GM23338 (cell line): ENCODE results near the gene VGLL4. TPM values are rescaled to one million over a fixed set of nuclear protein-coding genes. Genes with fewer than 3 reads are reported as not detected.

ENCODE experiments used
- ATAC-seq: fragments of 200-7000 bp; cut with Tn5 transposase; 3 replicates; pipeline ENCODE4 v1.9.1; 2020
- DNase-seq: peaks from one replicate; pipeline ENCODE4 v3.0.0-alpha.2; 2015; ENCODE audit warnings: low spot score
- H2AFZ ChIP-seq: fragments of 200-600 bp; sonication (generic); 2 replicates; pipeline ENCODE4 v1.8.0; 2016; ENCODE audit warnings: antibody characterized with exemption, mild to moderate bottlenecking, moderate library complexity
- H3F3A ChIP-seq: fragments of 200-600 bp; sonication (generic); replicated peaks from 2 replicates; pipeline ENCODE4 v1.8.0; 2017; ENCODE audit warnings: antibody characterized with exemption, mixed run types, low read depth
- H3K27ac ChIP-seq: fragments of 200-600 bp; sonication (generic); 2 replicates; pipeline ENCODE4 v1.6.1; 2016; ENCODE audit warnings: low read depth
- H3K27me3 ChIP-seq: fragments of 200-600 bp; sonication (generic); 2 replicates; pipeline ENCODE4 v1.8.0; 2016; ENCODE audit warnings: mild to moderate bottlenecking, mixed run types, moderate library complexity; ENCODE audit not compliant: insufficient read depth
- H3K36me3 ChIP-seq: fragments of 200-600 bp; sonication (generic); 2 replicates; pipeline ENCODE4 v1.8.0; 2016; ENCODE audit warnings: mild to moderate bottlenecking; ENCODE audit not compliant: insufficient read depth
- H3K4me1 ChIP-seq: fragments of 200-600 bp; sonication (generic); 2 replicates; pipeline ENCODE4 v1.8.0; 2016; ENCODE audit warnings: mild to moderate bottlenecking, moderate library complexity; ENCODE audit not compliant: insufficient read depth
- H3K4me2 ChIP-seq: fragments of 200-600 bp; sonication (generic); 2 replicates; pipeline ENCODE4 v1.7.1; 2017; ENCODE audit warnings: mixed run types
- H3K4me3 ChIP-seq: fragments of 200-600 bp; sonication (generic); 2 replicates; pipeline ENCODE4 v1.6.1; 2016; ENCODE audit warnings: mixed run types
- H3K79me2 ChIP-seq: fragments of 200-600 bp; sonication (generic); replicated peaks from 2 replicates; pipeline ENCODE4 v1.8.0; 2017; ENCODE audit warnings: mild to moderate bottlenecking; ENCODE audit not compliant: insufficient read depth
- H3K9me2 ChIP-seq: fragments of 200-600 bp; sonication (generic); 2 replicates; pipeline ENCODE4 v1.8.0; 2017; ENCODE audit not compliant: insufficient read depth
- H4K20me1 ChIP-seq: fragments of 200-600 bp; sonication (generic); replicated peaks from 2 replicates; pipeline ENCODE4 v1.8.0; 2017; ENCODE audit warnings: mild to moderate bottlenecking; ENCODE audit not compliant: insufficient read depth
- H3K27ac Mint-ChIP-seq: 2 replicates; pipeline ENCODE4 v1.8.0; 2020; ENCODE audit warnings: inconsistent platforms, mild to moderate bottlenecking, moderate library complexity, mixed read lengths
- H3K27me3 Mint-ChIP-seq: 3 replicates; pipeline ENCODE4 v1.8.0; 2022; ENCODE audit warnings: low read depth, mild to moderate bottlenecking, moderate library complexity, mixed read lengths, inconsistent platforms; ENCODE audit not compliant: insufficient read depth, poor library complexity
- H3K36me3 Mint-ChIP-seq: 3 replicates; pipeline ENCODE4 v1.8.0; 2021; ENCODE audit warnings: low read depth, mild to moderate bottlenecking, inconsistent platforms, moderate library complexity, mixed read lengths
- H3K4me1 Mint-ChIP-seq: 3 replicates; pipeline ENCODE4 v1.8.0; 2020; ENCODE audit warnings: mild to moderate bottlenecking, inconsistent platforms, mixed read lengths
- H3K4me3 Mint-ChIP-seq: 3 replicates; pipeline ENCODE4 v1.8.0; 2021; ENCODE audit warnings: moderate library complexity, mild to moderate bottlenecking, inconsistent platforms, mixed read lengths
- H3K9me3 Mint-ChIP-seq: 3 replicates; pipeline ENCODE4 v1.8.0; 2020; ENCODE audit warnings: moderate library complexity, mild to moderate bottlenecking, inconsistent platforms, mixed read lengths
- CREB1 ChIP-seq: fragments of 250-450 bp; sonication (Bioruptor Pico); IDR thresholded peaks from 2 replicates; pipeline ENCODE4 v1.5.0; 2020; ENCODE audit warnings: low read depth, mild to moderate bottlenecking, moderate library complexity
- EZH2 ChIP-seq: fragments of 200-600 bp; sonication (generic); IDR thresholded peaks from one replicate; pipeline ENCODE4 v1.8.0; 2017; ENCODE audit warnings: antibody characterized with exemption, mild to moderate bottlenecking, low read depth; ENCODE audit not compliant: unreplicated experiment
- EZH2phosphoT487 ChIP-seq: fragments of 200-600 bp; sonication (generic); IDR thresholded peaks from one replicate; pipeline ENCODE4 v1.8.1; 2018; ENCODE audit warnings: antibody characterized with exemption; ENCODE audit not compliant: unreplicated experiment
- JUNB ChIP-seq: IDR thresholded peaks from one replicate; pipeline ENCODE4 v1.6.1; 2016; ENCODE audit warnings: antibody characterized with exemption; ENCODE audit not compliant: unreplicated experiment
- NANOG ChIP-seq: IDR thresholded peaks from 2 replicates; pipeline ENCODE4 v1.6.1; 2016; ENCODE audit warnings: antibody characterized with exemption, borderline replicate concordance
- POLR2AphosphoS5 ChIP-seq: IDR thresholded peaks from 2 replicates; pipeline ENCODE4 v1.6.1; 2016; ENCODE audit warnings: antibody characterized with exemption, low read depth
- STAT1 ChIP-seq: IDR thresholded peaks from one replicate; pipeline ENCODE4 v1.6.1; 2016; ENCODE audit warnings: antibody characterized with exemption; ENCODE audit not compliant: unreplicated experiment
- ZNF331 ChIP-seq: fragments of 250-450 bp; sonication (Bioruptor Pico); IDR thresholded peaks from 2 replicates; pipeline ENCODE4 v1.5.0; 2020; ENCODE audit warnings: low read depth, mild to moderate bottlenecking, moderate library complexity
- polyA plus RNA-seq: library from polyadenylated mRNA; unstranded; fragments of >200 nt; fragmentation: Nextera tagmentation; extraction: Ambion mirVana; gene quantifications from 2 replicates; pipeline ENCODE4 v1.2.1, GENCODE V29; 2016
- total RNA-seq: library from RNA; depleted of rRNA; stranded (reverse); fragments of >200 nt; shearing (Covaris generic); gene quantifications from 2 replicates; pipeline ENCODE4 v1.2.3, GENCODE V29; 2014
- TF ChIP-seq, protein P1 (sequence below), 2 experiments: fragments of 200-600 bp in 1 of 2; sonication (generic) in 1 of 2; conservative IDR thresholded peaks; 2 replicates each; pipeline versions ENCODE4 v1.5.1 to v1.6.1; 2016 to 2017; ENCODE audit warnings: antibody characterized with exemption in 2 of 2, low read depth in 2 of 2, mild to moderate bottlenecking in 2 of 2, moderate library complexity in 1 of 2

VGLL4 gene
- total and polyA plus RNA-seq, 2 experiments from 2014 or later, result 20.8 to 45.9 TPM

DNA sequence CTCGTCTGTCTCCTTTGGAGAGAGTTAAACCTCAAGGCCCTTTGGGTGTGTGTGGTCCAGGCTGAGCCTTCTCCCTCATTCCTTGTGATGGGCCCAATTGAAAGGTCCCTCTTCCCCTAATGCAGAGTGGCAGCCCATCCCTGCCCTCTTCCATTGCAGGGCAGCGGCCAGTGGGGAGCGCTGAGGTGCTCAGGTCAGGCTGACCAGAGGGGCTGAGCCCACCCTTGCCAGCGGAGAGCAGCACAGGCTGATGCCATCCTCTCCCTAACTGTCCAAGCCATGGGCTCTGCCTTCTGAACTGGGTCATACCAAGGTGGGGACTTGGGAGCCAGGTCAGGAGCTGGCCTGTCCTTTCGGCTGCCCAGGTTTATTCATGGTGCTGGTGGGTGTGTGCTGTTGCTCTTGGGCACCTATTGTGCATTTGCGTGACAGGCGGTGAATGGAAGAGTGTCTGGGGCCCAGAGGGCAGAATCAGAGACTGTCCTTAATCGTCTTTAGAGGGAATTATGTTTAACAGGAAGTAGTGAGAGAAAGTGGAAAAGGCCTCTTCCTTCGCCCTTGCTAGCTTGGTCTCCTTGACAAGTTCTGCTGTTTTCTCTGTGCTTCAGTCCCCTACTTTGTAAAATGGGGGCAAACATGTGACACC lies 96.9 kb downstream of the VGLL4 start:
- DNase-seq (no peak), ATAC-seq (no peak)
- H3F3A ChIP-seq, result no peaks in the 10 kb centered on the region
- H3K4me3 ChIP-seq, result no peak overlapping the region
- no peaks in the 10 kb centered on the region for H3K4me1 ChIP-seq
- no peaks in the 10 kb centered on the region for H3K27me3 ChIP-seq
- H3K9me2 ChIP-seq, result no peaks in the 10 kb centered on the region
- Mint-ChIP-seq H3K27ac (peak overlapping the region; percentile 47; the same call in 1 of the 2 replicates), H3K9me3 (no peaks in the 10 kb centered on the region; the same call in 2 of the 3 replicates), H3K27me3 (peaks cover 9% of the 10 kb centered on the region), H3K4me1 (no peaks in the 10 kb centered on the region), H3K4me3 (no peak overlapping the region), H3K36me3 (peaks cover 9% of the 10 kb centered on the region; the same call in 1 of the 3 replicates)
- no peak overlapping the region for H2AFZ ChIP-seq
- H3K27ac ChIP-seq, result no peak overlapping the region
- H3K4me2 ChIP-seq, result no peak overlapping the region
- H3K36me3 ChIP-seq, result no peaks in the 10 kb centered on the region
- TF ChIP-seq JUNB, result no peak
- TF ChIP-seq EZH2, result no peak
- no peak for TF ChIP-seq POLR2AphosphoS5
- TF ChIP-seq, protein P1, sequence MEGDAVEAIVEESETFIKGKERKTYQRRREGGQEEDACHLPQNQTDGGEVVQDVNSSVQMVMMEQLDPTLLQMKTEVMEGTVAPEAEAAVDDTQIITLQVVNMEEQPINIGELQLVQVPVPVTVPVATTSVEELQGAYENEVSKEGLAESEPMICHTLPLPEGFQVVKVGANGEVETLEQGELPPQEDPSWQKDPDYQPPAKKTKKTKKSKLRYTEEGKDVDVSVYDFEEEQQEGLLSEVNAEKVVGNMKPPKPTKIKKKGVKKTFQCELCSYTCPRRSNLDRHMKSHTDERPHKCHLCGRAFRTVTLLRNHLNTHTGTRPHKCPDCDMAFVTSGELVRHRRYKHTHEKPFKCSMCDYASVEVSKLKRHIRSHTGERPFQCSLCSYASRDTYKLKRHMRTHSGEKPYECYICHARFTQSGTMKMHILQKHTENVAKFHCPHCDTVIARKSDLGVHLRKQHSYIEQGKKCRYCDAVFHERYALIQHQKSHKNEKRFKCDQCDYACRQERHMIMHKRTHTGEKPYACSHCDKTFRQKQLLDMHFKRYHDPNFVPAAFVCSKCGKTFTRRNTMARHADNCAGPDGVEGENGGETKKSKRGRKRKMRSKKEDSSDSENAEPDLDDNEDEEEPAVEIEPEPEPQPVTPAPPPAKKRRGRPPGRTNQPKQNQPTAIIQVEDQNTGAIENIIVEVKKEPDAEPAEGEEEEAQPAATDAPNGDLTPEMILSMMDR (conservative IDR thresholded peaks at IDR 0.05; ENCODE audit: low read depth in 2 of 2), result peak in 1 of 2 experiments; percentile 28; a peak in 2 of 4 replicates
- TF ChIP-seq ZNF331, result no peak
- no peak for TF ChIP-seq CREB1 (CRISPR knock-in tag)
- no peak for TF ChIP-seq NANOG
- no peak for TF ChIP-seq STAT1
- H3K79me2 ChIP-seq, result no peaks in the 10 kb centered on the region
- no peaks in the 10 kb centered on the region for H4K20me1 ChIP-seq

DNA sequence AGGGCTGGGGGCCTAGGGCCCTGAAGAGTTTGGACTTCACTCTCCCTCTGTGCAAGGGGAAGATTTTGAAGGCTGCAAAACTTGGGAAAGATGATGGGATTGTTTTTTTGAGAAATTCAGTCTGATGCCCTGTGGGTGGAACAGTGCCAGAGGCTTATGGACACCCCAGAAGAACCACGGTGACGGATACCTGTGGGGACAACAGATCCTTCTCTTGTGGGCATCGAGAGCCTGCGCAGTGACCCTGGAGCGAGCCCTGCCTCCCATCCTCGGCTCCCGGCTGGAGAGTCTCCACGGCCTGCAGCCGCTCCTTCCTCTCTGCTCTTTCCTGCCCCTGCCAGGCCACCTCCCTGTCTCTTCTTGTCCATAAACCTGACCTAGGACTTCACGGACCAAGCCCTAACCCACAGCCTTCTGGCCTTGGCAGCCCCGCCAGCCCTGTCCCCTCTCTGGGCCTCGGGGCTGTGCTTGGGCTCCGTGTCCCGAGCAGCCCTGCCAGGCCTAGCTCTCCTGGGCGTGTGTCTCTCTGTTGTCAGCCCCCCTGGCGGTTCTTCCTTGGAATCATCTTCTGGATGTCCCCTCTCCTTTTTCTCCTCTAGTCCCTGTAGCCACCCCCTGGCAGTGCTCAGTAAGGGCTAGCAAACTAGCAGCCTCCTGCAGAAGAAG lies 98.4 kb downstream of the VGLL4 start:
- H3K27me3 Mint-ChIP-seq, result peaks cover 9% of the 10 kb centered on the region

More for the DNA sequence above, 98.4 kb downstream of the VGLL4 start:
- Mint-ChIP-seq H3K4me3 (no peak overlapping the region), H3K36me3 (peaks cover 3% of the 10 kb centered on the region; the same call in 1 of the 3 replicates), H3K27ac (no peak overlapping the region), H3K4me1 (no peaks in the 10 kb centered on the region), H3K9me3 (no peaks in the 10 kb centered on the region; the same call in 2 of the 3 replicates)
- DNase-seq (peak; percentile 43), ATAC-seq (peak; percentile 55)
- no peaks in the 10 kb centered on the region for H3K79me2 ChIP-seq
- no peaks in the 10 kb centered on the region for H3K4me1 ChIP-seq
- H3F3A ChIP-seq, result no peaks in the 10 kb centered on the region
- no peaks in the 10 kb centered on the region for H4K20me1 ChIP-seq
- no peak overlapping the region for H3K4me3 ChIP-seq
- no peaks in the 10 kb centered on the region for H3K27me3 ChIP-seq
- H3K36me3 ChIP-seq, result no peaks in the 10 kb centered on the region
- no peak overlapping the region for H2AFZ ChIP-seq
- no peak for TF ChIP-seq EZH2phosphoT487
- TF ChIP-seq, protein P1 (conservative IDR thresholded peaks at IDR 0.05; ENCODE audit: low read depth in 2 of 2), result 0 out of 4 replicates have a peak, but pooled peaks of 1 of the 2 experiments have one; percentile 14
- H3K4me2 ChIP-seq, result no peak overlapping the region
- H3K27ac ChIP-seq, result no peak overlapping the region
- no peaks in the 10 kb centered on the region for H3K9me2 ChIP-seq
